ENCODE measurements around the gene STK31.

DNA sequence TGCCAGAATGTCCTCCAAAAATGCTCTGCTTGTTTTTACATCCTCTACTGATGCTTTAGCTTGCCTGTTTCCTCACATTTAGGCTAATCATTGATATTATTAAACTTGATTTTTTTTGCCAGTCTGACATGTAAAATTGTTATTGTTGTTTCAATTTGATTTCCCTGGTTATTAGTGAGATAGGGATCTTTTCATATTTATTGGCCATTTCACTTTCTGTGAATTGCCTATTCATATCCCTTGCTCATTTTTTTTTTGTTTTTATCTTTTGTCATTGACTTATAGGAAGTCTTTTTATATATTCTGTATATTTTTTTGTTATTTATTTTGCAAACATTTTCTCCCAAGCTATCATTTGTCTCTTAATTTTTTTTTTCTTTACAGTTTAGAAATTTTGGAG lies 16.8 kb upstream of the STK31 start:
- TF ChIP-seq, protein P1, sequence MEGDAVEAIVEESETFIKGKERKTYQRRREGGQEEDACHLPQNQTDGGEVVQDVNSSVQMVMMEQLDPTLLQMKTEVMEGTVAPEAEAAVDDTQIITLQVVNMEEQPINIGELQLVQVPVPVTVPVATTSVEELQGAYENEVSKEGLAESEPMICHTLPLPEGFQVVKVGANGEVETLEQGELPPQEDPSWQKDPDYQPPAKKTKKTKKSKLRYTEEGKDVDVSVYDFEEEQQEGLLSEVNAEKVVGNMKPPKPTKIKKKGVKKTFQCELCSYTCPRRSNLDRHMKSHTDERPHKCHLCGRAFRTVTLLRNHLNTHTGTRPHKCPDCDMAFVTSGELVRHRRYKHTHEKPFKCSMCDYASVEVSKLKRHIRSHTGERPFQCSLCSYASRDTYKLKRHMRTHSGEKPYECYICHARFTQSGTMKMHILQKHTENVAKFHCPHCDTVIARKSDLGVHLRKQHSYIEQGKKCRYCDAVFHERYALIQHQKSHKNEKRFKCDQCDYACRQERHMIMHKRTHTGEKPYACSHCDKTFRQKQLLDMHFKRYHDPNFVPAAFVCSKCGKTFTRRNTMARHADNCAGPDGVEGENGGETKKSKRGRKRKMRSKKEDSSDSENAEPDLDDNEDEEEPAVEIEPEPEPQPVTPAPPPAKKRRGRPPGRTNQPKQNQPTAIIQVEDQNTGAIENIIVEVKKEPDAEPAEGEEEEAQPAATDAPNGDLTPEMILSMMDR (IDR thresholded peaks at IDR 0.05): no peak
- no peak for TF ChIP-seq EZH2 (IDR thresholded peaks at IDR 0.05; ENCODE audit: borderline replicate concordance, insufficient read depth, low read depth, low read length, poor library complexity, severe bottlenecking)
